Transverse colon (tissue), 4 donors: ENCODE data around the gene N4BP2L2.

ENCODE experiments used
- POLR2AphosphoS5 ChIP-seq, 3 donors: sonication (generic); formaldehyde crosslinking; IDR thresholded peaks; one replicate each; pipeline ENCODE4 v1.6.1; 2016; ENCODE audit warnings: antibody characterized with exemption in 3 of 3
- TF ChIP-seq, protein P1 (sequence below), 5 experiments: fragments of 200-600 bp in 3 of 5; fragments of 450-650 bp in 2 of 5; sonication (generic) in 3 of 5; IDR thresholded peaks; 1 replicate in 2 of 5; 2 replicates in 3 of 5; pipeline ENCODE4 v1.5.1; 2016 to 2017; ENCODE audit warnings: antibody characterized with exemption in 5 of 5, inconsistent platforms in 3 of 5, mild to moderate bottlenecking in 2 of 5, moderate library complexity in 1 of 5

DNA sequence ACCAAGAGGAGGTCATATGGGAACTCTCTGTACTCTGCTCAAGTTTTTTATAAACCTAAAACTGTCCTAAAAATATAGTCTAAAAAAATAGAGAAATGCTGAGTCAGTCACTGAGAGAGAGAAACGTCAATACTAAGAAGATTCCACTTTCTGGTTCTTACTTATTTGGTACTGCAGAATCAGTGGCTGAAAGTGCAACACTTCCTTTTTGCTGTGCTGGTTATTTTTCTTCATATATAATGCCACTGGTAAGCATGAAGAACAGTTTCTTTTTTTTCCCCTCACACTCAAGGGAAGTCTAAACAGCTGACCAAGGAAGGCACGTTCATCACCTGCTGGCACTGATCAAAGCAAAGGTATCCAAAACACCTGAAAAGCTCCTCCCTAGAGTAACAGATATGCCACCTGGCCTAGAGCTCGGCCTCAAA is 66.4 kb downstream of the N4BP2L2 start:
- TF ChIP-seq, protein P1, sequence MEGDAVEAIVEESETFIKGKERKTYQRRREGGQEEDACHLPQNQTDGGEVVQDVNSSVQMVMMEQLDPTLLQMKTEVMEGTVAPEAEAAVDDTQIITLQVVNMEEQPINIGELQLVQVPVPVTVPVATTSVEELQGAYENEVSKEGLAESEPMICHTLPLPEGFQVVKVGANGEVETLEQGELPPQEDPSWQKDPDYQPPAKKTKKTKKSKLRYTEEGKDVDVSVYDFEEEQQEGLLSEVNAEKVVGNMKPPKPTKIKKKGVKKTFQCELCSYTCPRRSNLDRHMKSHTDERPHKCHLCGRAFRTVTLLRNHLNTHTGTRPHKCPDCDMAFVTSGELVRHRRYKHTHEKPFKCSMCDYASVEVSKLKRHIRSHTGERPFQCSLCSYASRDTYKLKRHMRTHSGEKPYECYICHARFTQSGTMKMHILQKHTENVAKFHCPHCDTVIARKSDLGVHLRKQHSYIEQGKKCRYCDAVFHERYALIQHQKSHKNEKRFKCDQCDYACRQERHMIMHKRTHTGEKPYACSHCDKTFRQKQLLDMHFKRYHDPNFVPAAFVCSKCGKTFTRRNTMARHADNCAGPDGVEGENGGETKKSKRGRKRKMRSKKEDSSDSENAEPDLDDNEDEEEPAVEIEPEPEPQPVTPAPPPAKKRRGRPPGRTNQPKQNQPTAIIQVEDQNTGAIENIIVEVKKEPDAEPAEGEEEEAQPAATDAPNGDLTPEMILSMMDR (IDR thresholded peaks at IDR 0.05), result no peak
- TF ChIP-seq POLR2AphosphoS5 (IDR thresholded peaks at IDR 0.05), result no peak
